Regular cardiac myocyte (primary cell): ENCODE data around the gene SCIN. TPM values are rescaled to one million over a fixed set of nuclear protein-coding genes. Genes with fewer than 3 reads are reported as not detected.

Experiments used
- total RNA-seq: library from RNA; depleted of rRNA; stranded (reverse); fragments of >200 nt; gene quantifications from 2 replicates; pipeline ENCODE4 v1.2.3, GENCODE V29; 2014

The SCIN gene
- 0.19 and 0.56 TPM in 2 replicates for total RNA-seq

GRCh38 chr7:12570534-12571461 is at the start of gene SCIN:
TSS of gene SCIN (plus strand) at chr7:12570720. CDS start at chr7:12570787, 67 bp downstream.

GRCh38 chr7:12686891-12687717 is 116.6 kb downstream of the SCIN start, which contains the start of gene ARL4A:
TSS of gene ARL4A (plus strand) at chr7:12687633. CDS start at chr7:12688255, 622 bp downstream.

Other genes with a start within 250 kb of the SCIN start
- 0.19 TPM in 1 of 2 replicates, not detected in the other for gene VWDE, start 166.9 kb upstream of the SCIN start, total RNA-seq
- gene ARL4A, start 116.9 kb downstream of the SCIN start, total RNA-seq = 9.3 and 15.9 TPM in 2 replicates